Mucosa of descending colon (tissue), 3 donors: ENCODE measurements around the gene CASP8. TPM values are rescaled to one million over a fixed set of nuclear protein-coding genes. Genes with fewer than 3 reads are reported as not detected.
"Not testable (repeated sequence)": the region's sequence is repeated elsewhere in the genome, so short reads cannot be mapped to it uniquely, and the experiment has no call there.

ENCODE experiments used
- ATAC-seq: fragments of 200-7000 bp; cut with Tn5 transposase; one replicate; pipeline ENCODE4 v1.9.1; 2020; ENCODE audit warnings: mild to moderate bottlenecking, moderate library complexity
- DNase-seq, 3 donors: peaks; one replicate each; pipeline ENCODE4 v3.0.0-alpha.2; 2020
- H3K36me3 ChIP-seq: fragments of 200-600 bp; one replicate; pipeline ENCODE4 v1.8.0; 2021; ENCODE audit warnings: low read depth, mild to moderate bottlenecking
- H3K4me1 ChIP-seq: fragments of 200-600 bp; one replicate; pipeline ENCODE4 v1.8.0; 2021; ENCODE audit warnings: low read depth, mild to moderate bottlenecking
- H3K4me3 ChIP-seq: fragments of 200-600 bp; one replicate; pipeline ENCODE4 v1.8.0; 2021; ENCODE audit warnings: mild to moderate bottlenecking
- H3K9me3 ChIP-seq: fragments of 200-600 bp; one replicate; pipeline ENCODE4 v1.8.0; 2021; ENCODE audit warnings: mild to moderate bottlenecking
- CTCF ChIP-seq: fragments of 200-600 bp; IDR thresholded peaks from one replicate; pipeline ENCODE4 v1.8.0; 2022; ENCODE audit warnings: antibody characterized with exemption, mild to moderate bottlenecking
- intact Hi-C, 2 donors: fragments of 100-400 bp; cut with DNase I in 1 of 2; cut with micrococcal nuclease in 1 of 2; formaldehyde crosslinking; loops; one replicate each; pipeline versions ENCODE4 v1.11.0 to v1.11.1; 2022; cut with DNase I, micrococcal nuclease
- total RNA-seq, 3 donors: library from RNA; stranded (reverse); fragmentation: NEBNext Ultra II Directional in 2 of 3; extraction: Animal tissue kit (Norgen Biotek cat#: 25700) in 2 of 3; gene quantifications; one replicate each; pipeline versions ENCODE4 v1.2.1 to v1.2.4, GENCODE V29; 2021 to 2023
- donor health status: DM: no; HTN: no; CAD: no; lungs with moderate emphysema.
- donor health status: DM: no; HTN: no; CAD: no.
- donor health status: DM: no; HTN: yes; CAD: no.

CASP8 gene
- total RNA-seq, 3 donors from 2014 or later, result 38.4 to 49.8 (median 48.9) TPM

GRCh38 chr2:201237486-201238123 is 22.7 kb upstream of the CASP8 start:
- H3K36me3 ChIP-seq, result no peaks in the 10 kb centered on the region
- no peaks in the 10 kb centered on the region for H3K9me3 ChIP-seq
- peaks cover 8% of the 10 kb centered on the region for H3K4me1 ChIP-seq
- ATAC-seq (no peak), DNase-seq (peak in 1 of 3 donors; percentile 4)
- TF ChIP-seq CTCF, result no peak
- intact Hi-C loops, result loop anchor here (5.0 to 10.0 kb wide), 2 partner anchors 125 to 127 kb away; no protein-coding TSS in a partner anchor
- no peak overlapping the region for H3K4me3 ChIP-seq

- not testable (repeated sequence) for H3K4me3 ChIP-seq, H3K36me3 ChIP-seq, H3K9me3 ChIP-seq, H3K4me1 ChIP-seq
- peak; percentile 52 for ATAC-seq
- DNase-seq, result peak in 2 of 3 donors; percentile 41 to 77
- intact Hi-C loops, result loop anchor here (5.0 to 10.0 kb wide), 2 partner anchors 123 to 125 kb away; no protein-coding TSS in a partner anchor
These were observed 21.0 kb upstream of the CASP8 start for GRCh38 chr2:201239167-201239935.

GRCh38 chr2:201242571-201243277 is 17.6 kb upstream of the CASP8 start:
- H3K4me1 ChIP-seq, result no peaks in the 10 kb centered on the region
- intact Hi-C loops, result no loop called here
- DNase-seq (no peak), ATAC-seq (no peak)
- H3K4me3 ChIP-seq, result no peak overlapping the region
- no peaks in the 10 kb centered on the region for H3K9me3 ChIP-seq
- H3K36me3 ChIP-seq, result no peaks in the 10 kb centered on the region
- TF ChIP-seq CTCF, result no peak

- intact Hi-C loops, result no loop called here
- ATAC-seq, result no peak
- no peak for TF ChIP-seq CTCF
- Histone ChIP-seq H3K4me3 (no peak overlapping the region), H3K4me1 (no peaks in the 10 kb centered on the region), H3K36me3 (no peaks in the 10 kb centered on the region), H3K9me3 (no peaks in the 10 kb centered on the region)
- DNase-seq, result no peak
These were observed 15.5 kb upstream of the CASP8 start for GRCh38 chr2:201244829-201245228.

GRCh38 chr2:201246280-201246679 is 14.1 kb upstream of the CASP8 start:
- ATAC-seq, result no peak
- DNase-seq, result no peak
- H3K36me3 ChIP-seq, result no peaks in the 10 kb centered on the region
- no peaks in the 10 kb centered on the region for H3K9me3 ChIP-seq
- no peak for TF ChIP-seq CTCF
- H3K4me1 ChIP-seq, result no peaks in the 10 kb centered on the region
- no peak overlapping the region for H3K4me3 ChIP-seq
- intact Hi-C loops, result no loop called here
